Neural progenitor cell (in vitro differentiated cells): ENCODE measurements around the gene TSC22D2. TPM values are rescaled to one million over a fixed set of nuclear protein-coding genes. Genes with fewer than 3 reads are reported as not detected.

Source experiments
- DNase-seq: peaks from one replicate; pipeline ENCODE4 v3.0.0-alpha.2; 2016; ENCODE audit warnings: low spot score
- H2AFZ ChIP-seq: fragments of 200-600 bp; sonication (generic); replicated peaks from 2 replicates; pipeline ENCODE4 v1.6.1; 2016; ENCODE audit warnings: antibody characterized with exemption
- H3F3A ChIP-seq: fragments of 200-600 bp; sonication (generic); 2 replicates; pipeline ENCODE4 v1.6.1; 2016; ENCODE audit warnings: antibody characterized with exemption, low read depth
- H3K27ac ChIP-seq: fragments of 200-600 bp; sonication (generic); 2 replicates; pipeline ENCODE4 v1.5.1; 2016; ENCODE audit warnings: mild to moderate bottlenecking
- H3K27me3 ChIP-seq: fragments of 200-600 bp; sonication (generic); 2 replicates; pipeline ENCODE4 v1.6.1; 2016; ENCODE audit warnings: mild to moderate bottlenecking, moderate library complexity
- H3K36me3 ChIP-seq: fragments of 200-600 bp; sonication (generic); 2 replicates; pipeline ENCODE4 v1.5.1; 2016
- H3K4me1 ChIP-seq: fragments of 200-600 bp; sonication (generic); 2 replicates; pipeline ENCODE4 v1.6.1; 2016; ENCODE audit warnings: mixed run types
- H3K4me2 ChIP-seq: fragments of 200-600 bp; sonication (generic); 2 replicates; pipeline ENCODE4 v1.6.1; 2016
- H3K4me3 ChIP-seq: fragments of 200-600 bp; sonication (generic); 2 replicates; pipeline ENCODE4 v1.5.1; 2016
- H3K79me2 ChIP-seq: fragments of 200-600 bp; sonication (generic); 2 replicates; pipeline ENCODE4 v1.6.1; 2016; ENCODE audit warnings: low read depth
- H3K9ac ChIP-seq: fragments of 200-600 bp; sonication (generic); 2 replicates; pipeline ENCODE4 v1.6.1; 2016
- H3K9me3 ChIP-seq: fragments of 200-600 bp; sonication (generic); 2 replicates; pipeline ENCODE4 v1.5.1; 2016; ENCODE audit warnings: low read depth
- H4K20me1 ChIP-seq: fragments of 200-600 bp; sonication (generic); 2 replicates; pipeline ENCODE4 v1.6.1; 2016; ENCODE audit warnings: low read depth
- H3K27ac Mint-ChIP-seq: 3 replicates; pipeline ENCODE4 v1.8.0; 2021; ENCODE audit warnings: mixed read lengths
- H3K27me3 Mint-ChIP-seq: 2 replicates; pipeline ENCODE4 v1.8.0; 2022; ENCODE audit warnings: low read depth, mild to moderate bottlenecking, inconsistent platforms, moderate library complexity, mixed read lengths; ENCODE audit not compliant: insufficient read depth
- H3K36me3 Mint-ChIP-seq: 3 replicates; pipeline ENCODE4 v1.8.0; 2021; ENCODE audit warnings: mixed read lengths
- H3K4me1 Mint-ChIP-seq: 3 replicates; pipeline ENCODE4 v1.8.0; 2021; ENCODE audit warnings: mixed read lengths
- H3K4me3 Mint-ChIP-seq: 3 replicates; pipeline ENCODE4 v1.8.0; 2021; ENCODE audit warnings: mild to moderate bottlenecking, moderate library complexity, mixed read lengths
- H3K9me3 Mint-ChIP-seq: 3 replicates; pipeline ENCODE4 v1.8.0; 2020; ENCODE audit warnings: mixed read lengths
- CTCF ChIP-seq: fragments of 200-600 bp; sonication (generic); IDR thresholded peaks from 2 replicates; pipeline ENCODE4 v1.5.1; 2017; ENCODE audit warnings: antibody characterized with exemption, mild to moderate bottlenecking
- EZH2 ChIP-seq: fragments of 200-600 bp; sonication (generic); IDR thresholded peaks from 2 replicates; pipeline ENCODE4 v1.6.1; 2017; ENCODE audit warnings: antibody characterized with exemption, mild to moderate bottlenecking, moderate library complexity
- EZH2phosphoT487 ChIP-seq: fragments of 200-600 bp; sonication (generic); IDR thresholded peaks from 2 replicates; pipeline ENCODE4 v1.6.1; 2017; ENCODE audit warnings: antibody characterized with exemption
- total RNA-seq: library from RNA; depleted of rRNA; stranded (reverse); fragments of >200 nt; gene quantifications from 2 replicates; pipeline ENCODE4 v1.2.3, GENCODE V29; 2015; ENCODE audit warnings: low replicate concordance

The TSC22D2 gene
- total RNA-seq, 1 donor from 2014 or later: 18.7 TPM

- Histone ChIP-seq H3F3A (peaks cover 9% of the 10 kb centered on the region), H3K79me2 (peaks cover 96% of the 10 kb centered on the region), H4K20me1 (peaks cover 69% of the 10 kb centered on the region), H3K36me3 (no peaks in the 10 kb centered on the region), H3K9me3 (no peaks in the 10 kb centered on the region), H3K9ac (no peak overlapping the region), H3K27ac (no peak overlapping the region), H2AFZ (no peak overlapping the region), H3K4me1 (peaks cover 13% of the 10 kb centered on the region), H3K27me3 (no peaks in the 10 kb centered on the region), H3K4me3 (no peak overlapping the region), H3K4me2 (no peak overlapping the region)
- no peak overlapping the region for H3K27ac Mint-ChIP-seq
- no peaks in the 10 kb centered on the region for H3K27me3 Mint-ChIP-seq
- no peak overlapping the region for H3K4me3 Mint-ChIP-seq
- DNase-seq: no peak
- TF ChIP-seq CTCF (no peak), EZH2 (no peak), EZH2phosphoT487 (no peak)
- peaks cover 9% of the 10 kb centered on the region for H3K36me3 Mint-ChIP-seq
- H3K9me3 Mint-ChIP-seq: no peaks in the 10 kb centered on the region
- H3K4me1 Mint-ChIP-seq: peaks cover 24% of the 10 kb centered on the region
Measured at GRCh38 chr3:150433347-150433746, 25.2 kb downstream of the TSC22D2 start.

GRCh38 chr3:150434234-150434633, 26.1 kb downstream of the TSC22D2 start:
- H3K4me3 ChIP-seq: no peak overlapping the region
- H2AFZ ChIP-seq: no peak overlapping the region
- peaks cover 62% of the 10 kb centered on the region for H4K20me1 ChIP-seq
- peaks cover 13% of the 10 kb centered on the region for H3K4me1 ChIP-seq
- peaks cover 24% of the 10 kb centered on the region for H3K4me1 Mint-ChIP-seq
- peaks cover 9% of the 10 kb centered on the region for H3F3A ChIP-seq
- no peaks in the 10 kb centered on the region for H3K9me3 ChIP-seq
- DNase-seq: no peak
- H3K79me2 ChIP-seq: peaks cover 97% of the 10 kb centered on the region
- H3K27ac Mint-ChIP-seq: no peak overlapping the region
- H3K4me2 ChIP-seq: no peak overlapping the region
- no peak overlapping the region for H3K4me3 Mint-ChIP-seq
- H3K36me3 ChIP-seq: no peaks in the 10 kb centered on the region
- H3K27me3 ChIP-seq: no peaks in the 10 kb centered on the region
- no peaks in the 10 kb centered on the region for H3K27me3 Mint-ChIP-seq
- no peaks in the 10 kb centered on the region for H3K9me3 Mint-ChIP-seq
- no peak overlapping the region for H3K27ac ChIP-seq
- H3K36me3 Mint-ChIP-seq: peaks cover 11% of the 10 kb centered on the region
- no peak for TF ChIP-seq EZH2
- no peak for TF ChIP-seq CTCF
- TF ChIP-seq EZH2phosphoT487: no peak
- H3K9ac ChIP-seq: no peak overlapping the region

GRCh38 chr3:150436161-150436560, 28.1 kb downstream of the TSC22D2 start:
- peaks cover 97% of the 10 kb centered on the region for H3K79me2 ChIP-seq
- H3K9me3 ChIP-seq: no peaks in the 10 kb centered on the region
- H3K27ac ChIP-seq: no peak overlapping the region
- H2AFZ ChIP-seq: no peak overlapping the region
- peaks cover 13% of the 10 kb centered on the region for H3K4me1 ChIP-seq
- no peak overlapping the region for H3K4me3 ChIP-seq
- no peak overlapping the region for H3K27ac Mint-ChIP-seq
- DNase-seq: peak; percentile 78
- H3K4me1 Mint-ChIP-seq: peaks cover 24% of the 10 kb centered on the region
- H3F3A ChIP-seq: peaks cover 9% of the 10 kb centered on the region
- peaks cover 50% of the 10 kb centered on the region for H4K20me1 ChIP-seq
- H3K4me3 Mint-ChIP-seq: no peak overlapping the region
- H3K9ac ChIP-seq: no peak overlapping the region
- no peaks in the 10 kb centered on the region for H3K36me3 ChIP-seq
- peak overlapping the region; percentile 50 for H3K4me2 ChIP-seq
- no peaks in the 10 kb centered on the region for H3K27me3 Mint-ChIP-seq
- TF ChIP-seq CTCF (no peak), EZH2 (no peak), EZH2phosphoT487 (no peak)
- peaks cover 6% of the 10 kb centered on the region for H3K36me3 Mint-ChIP-seq
- H3K9me3 Mint-ChIP-seq: no peaks in the 10 kb centered on the region
- H3K27me3 ChIP-seq: no peaks in the 10 kb centered on the region
